GM12801 (cell line): ENCODE results near the gene PXN.

Experiments
- TF ChIP-seq, protein P1 (sequence below): IDR thresholded peaks from one replicate; pipeline ENCODE4 v1.5.1; 2011; ENCODE audit warnings: control low read depth; ENCODE audit not compliant: insufficient read length; ENCODE audit errors: extremely low read depth

Gene PXN

DNA sequence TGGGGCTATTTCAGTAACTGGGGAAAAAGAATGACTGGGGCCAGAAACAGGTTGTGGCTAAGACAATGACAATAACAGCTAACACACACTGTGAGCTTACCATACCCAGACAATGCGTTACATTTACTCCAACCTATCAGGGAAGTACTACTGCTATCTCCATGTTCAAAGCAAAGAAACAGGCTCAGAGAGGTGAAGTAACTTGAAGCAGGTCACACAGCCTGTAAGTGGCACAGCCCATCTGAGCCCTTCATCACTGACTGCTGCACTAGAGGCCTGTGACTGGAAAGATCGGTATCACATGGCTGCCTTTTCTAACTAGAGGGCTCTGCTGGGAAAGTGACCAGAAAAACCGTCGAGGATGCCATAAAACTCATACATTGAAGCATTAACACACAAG is 78.9 kb downstream of the PXN start:
- TF ChIP-seq, protein P1, sequence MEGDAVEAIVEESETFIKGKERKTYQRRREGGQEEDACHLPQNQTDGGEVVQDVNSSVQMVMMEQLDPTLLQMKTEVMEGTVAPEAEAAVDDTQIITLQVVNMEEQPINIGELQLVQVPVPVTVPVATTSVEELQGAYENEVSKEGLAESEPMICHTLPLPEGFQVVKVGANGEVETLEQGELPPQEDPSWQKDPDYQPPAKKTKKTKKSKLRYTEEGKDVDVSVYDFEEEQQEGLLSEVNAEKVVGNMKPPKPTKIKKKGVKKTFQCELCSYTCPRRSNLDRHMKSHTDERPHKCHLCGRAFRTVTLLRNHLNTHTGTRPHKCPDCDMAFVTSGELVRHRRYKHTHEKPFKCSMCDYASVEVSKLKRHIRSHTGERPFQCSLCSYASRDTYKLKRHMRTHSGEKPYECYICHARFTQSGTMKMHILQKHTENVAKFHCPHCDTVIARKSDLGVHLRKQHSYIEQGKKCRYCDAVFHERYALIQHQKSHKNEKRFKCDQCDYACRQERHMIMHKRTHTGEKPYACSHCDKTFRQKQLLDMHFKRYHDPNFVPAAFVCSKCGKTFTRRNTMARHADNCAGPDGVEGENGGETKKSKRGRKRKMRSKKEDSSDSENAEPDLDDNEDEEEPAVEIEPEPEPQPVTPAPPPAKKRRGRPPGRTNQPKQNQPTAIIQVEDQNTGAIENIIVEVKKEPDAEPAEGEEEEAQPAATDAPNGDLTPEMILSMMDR = no peak

DNA sequence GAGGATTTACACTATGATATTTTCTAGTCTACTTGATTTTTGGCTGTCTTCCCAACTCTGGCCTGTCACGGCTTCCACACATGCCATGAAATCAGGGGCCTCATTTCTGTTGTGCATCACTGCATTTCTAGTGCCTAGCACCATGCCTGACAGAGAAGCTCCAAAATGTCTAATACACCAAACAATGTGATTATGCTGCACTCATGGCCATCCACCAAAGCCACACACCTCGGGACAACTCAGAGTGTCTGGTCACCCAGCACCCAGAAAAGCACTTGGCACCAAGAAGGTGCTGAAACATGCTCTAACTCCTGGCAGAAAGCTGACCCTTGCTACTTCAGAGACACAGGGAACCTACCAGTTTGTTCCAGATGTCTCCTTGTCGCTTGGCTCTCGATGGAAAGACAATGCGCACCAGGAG is 82.3 kb downstream of the PXN start:
- TF ChIP-seq, protein P1 = no peak

DNA sequence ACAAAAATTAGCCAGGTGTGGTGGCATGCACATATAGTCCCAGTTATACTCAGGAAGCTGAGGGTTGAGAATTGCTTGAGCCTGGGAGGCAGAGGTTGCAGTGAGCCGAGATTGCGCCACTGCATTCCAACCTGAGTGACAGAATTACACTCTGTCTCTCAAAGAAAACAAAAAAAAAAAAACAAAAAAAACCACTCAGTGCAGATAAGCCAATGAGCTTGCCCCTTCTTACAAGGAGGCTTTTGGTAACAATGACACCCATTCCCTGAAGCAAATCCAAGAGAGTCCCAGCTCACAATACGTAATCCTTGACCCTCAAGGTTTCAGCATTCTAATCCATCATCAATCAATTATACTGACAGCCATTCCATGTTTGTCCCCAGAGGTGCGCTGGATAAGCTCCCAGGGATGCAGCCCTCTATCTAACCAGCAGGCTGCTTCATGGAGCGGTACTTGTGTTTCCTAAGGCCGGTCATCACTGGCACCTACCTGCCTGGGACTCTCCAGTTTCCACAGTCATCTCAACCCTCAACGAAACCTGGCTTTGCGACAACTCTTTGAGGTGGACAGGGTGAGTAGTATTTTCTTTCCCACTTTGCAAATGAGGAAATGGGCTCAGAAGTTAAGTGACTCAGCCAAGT is 83.4 kb downstream of the PXN start:
- TF ChIP-seq, protein P1 = no peak

DNA sequence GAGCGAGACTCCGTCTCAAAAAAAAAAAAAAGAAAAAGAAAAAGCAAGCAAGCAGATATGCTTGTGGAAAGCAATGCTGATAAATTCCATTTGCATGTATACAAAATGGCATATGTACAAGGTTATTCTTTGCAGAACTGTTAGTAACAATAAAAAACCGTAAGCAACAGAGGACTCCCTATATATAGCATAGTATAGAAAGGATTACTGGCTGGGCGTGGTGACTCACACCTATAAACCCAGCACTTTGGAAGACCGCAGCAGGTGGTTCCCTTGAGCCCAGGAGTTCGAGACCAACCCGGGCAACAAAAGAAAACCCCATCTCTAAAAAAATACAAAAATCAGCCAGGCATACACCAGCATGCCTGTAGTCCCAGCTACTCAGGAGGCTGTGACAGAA is 84.6 kb downstream of the PXN start:
- TF ChIP-seq, protein P1 = no peak

DNA sequence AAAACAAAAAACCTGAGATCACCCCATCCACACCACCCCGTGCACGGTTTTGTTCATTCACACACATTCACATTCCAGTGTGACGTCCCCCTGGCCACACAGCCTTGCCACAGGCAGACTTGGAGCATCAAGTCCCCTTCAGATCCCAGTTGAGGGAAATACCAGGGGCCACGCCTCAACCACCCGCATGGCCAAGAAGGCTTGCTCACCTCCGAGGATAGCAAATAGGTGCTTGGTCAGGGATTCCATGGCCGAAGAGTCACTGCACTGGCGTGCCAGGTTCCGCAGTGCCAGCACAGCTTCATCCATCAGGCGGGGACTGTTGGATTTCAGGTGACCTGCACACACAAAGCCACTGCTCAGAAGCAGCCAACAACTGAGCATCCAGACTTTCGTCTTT is 90.0 kb downstream of the PXN start:
- TF ChIP-seq, protein P1 = no peak

DNA sequence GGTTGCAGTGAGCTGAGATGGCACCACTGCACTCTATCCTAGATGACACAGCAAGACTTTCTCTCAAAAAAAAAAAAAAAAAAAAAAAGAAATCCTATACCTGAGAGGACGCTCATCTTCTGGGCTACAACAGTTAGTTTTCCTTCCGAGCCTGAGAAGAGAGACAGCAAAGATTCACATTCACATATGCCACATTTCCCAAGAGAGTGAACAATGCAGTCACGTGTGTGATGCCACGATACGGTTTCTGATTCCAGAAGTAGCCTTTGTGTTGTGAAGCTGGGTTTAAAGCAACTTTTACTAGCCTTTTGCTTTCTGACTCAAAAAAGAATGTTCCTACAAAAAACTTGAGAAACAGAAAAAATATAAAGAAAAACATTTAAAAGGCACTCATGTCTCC is 90.5 kb downstream of the PXN start:
- TF ChIP-seq, protein P1 = no peak

DNA sequence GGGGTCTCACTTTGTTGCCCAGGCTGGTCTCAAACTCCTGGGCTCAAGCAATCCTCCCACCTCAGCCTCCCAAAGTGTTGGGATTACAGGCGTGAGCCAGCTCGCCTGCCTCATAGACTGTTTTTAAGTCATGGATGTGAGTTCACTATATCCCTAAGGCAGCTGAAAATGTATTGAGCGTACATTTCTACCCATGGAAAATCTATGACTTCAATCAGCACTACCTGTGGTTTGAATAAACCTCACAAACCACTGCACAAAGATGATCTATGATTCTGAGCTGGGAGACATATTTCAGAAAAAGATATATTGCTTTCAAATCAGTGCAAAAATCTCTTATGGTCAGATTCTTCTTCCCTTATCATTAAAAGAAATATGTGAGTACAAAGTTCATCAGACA is 93.5 kb downstream of the PXN start:
- TF ChIP-seq, protein P1 = no peak
